Measurements from ENCODE around the gene DTX1. TPM values are rescaled to one million over a fixed set of nuclear protein-coding genes. Genes with fewer than 3 reads are reported as not detected.
"Not testable (repeated sequence)": the region's sequence is repeated elsewhere in the genome, so short reads cannot be mapped to it uniquely, and the experiment has no call there.

Gene DTX1
- total RNA-seq, 1 donor from 2014 or later = 16.2 TPM

- no peak for DNase-seq
Observed at GRCh38 chr12:113137861-113138783, 81.6 kb downstream of the DTX1 start.

- DNase-seq = no peak
Observed at GRCh38 chr12:113138826-113139225, 82.3 kb downstream of the DTX1 start.

GRCh38 chr12:113140706-113141105, 84.2 kb downstream of the DTX1 start:
- DNase-seq = no peak

- DNase-seq = not testable (repeated sequence)
Observed at GRCh38 chr12:113141716-113142115, 85.2 kb downstream of the DTX1 start.

GRCh38 chr12:113142173-113142885, 85.8 kb downstream of the DTX1 start:
- DNase-seq = peak; percentile 85

- no peak for DNase-seq
Observed at GRCh38 chr12:113142886-113143332, 86.4 kb downstream of the DTX1 start.

- no peak for DNase-seq
Observed at GRCh38 chr12:113143959-113144358, 87.4 kb downstream of the DTX1 start.

- DNase-seq = no peak
Observed at GRCh38 chr12:113144806-113145205, 88.3 kb downstream of the DTX1 start.

- no peak for DNase-seq
Observed at GRCh38 chr12:113145720-113146551, 89.4 kb downstream of the DTX1 start.

GRCh38 chr12:113146999-113147398, 90.5 kb downstream of the DTX1 start:
- DNase-seq = no peak

Other genes starting within 250 kb of the DTX1 start
- 2.5 TPM for gene OAS1, start 149.8 kb upstream of the DTX1 start, total RNA-seq
- gene OAS3, start 118.3 kb upstream of the DTX1 start, total RNA-seq = 1.6 TPM
- gene OAS2, start 78.2 kb upstream of the DTX1 start, total RNA-seq = 2.0 TPM
- gene RASAL1, start 79.0 kb downstream of the DTX1 start, total RNA-seq = 2.5 TPM
- gene CFAP73, start 93.0 kb downstream of the DTX1 start, total RNA-seq = 0.62 TPM
- gene DDX54, start 128.7 kb downstream of the DTX1 start, total RNA-seq = 12.0 TPM
- gene RITA1, start 129.0 kb downstream of the DTX1 start, total RNA-seq = 8.4 TPM
- 4.7 TPM for gene TPCN1, start 164.7 kb downstream of the DTX1 start, total RNA-seq